Loucy (cell line): ENCODE data around the gene NUP214.

ENCODE experiments used
- EZH2phosphoT487 ChIP-seq: fragments of 200-600 bp; IDR thresholded peaks from 2 replicates; pipeline ENCODE4 v1.6.1; 2018; ENCODE audit warnings: antibody characterized with exemption, mild to moderate bottlenecking, moderate library complexity, borderline replicate concordance
- TF ChIP-seq, protein P1 (sequence below): fragments of 200-600 bp; sonication (generic); conservative IDR thresholded peaks from 2 replicates; pipeline ENCODE4 v1.5.1; 2014; ENCODE audit warnings: mild to moderate bottlenecking, antibody characterized with exemption, low read length

DNA sequence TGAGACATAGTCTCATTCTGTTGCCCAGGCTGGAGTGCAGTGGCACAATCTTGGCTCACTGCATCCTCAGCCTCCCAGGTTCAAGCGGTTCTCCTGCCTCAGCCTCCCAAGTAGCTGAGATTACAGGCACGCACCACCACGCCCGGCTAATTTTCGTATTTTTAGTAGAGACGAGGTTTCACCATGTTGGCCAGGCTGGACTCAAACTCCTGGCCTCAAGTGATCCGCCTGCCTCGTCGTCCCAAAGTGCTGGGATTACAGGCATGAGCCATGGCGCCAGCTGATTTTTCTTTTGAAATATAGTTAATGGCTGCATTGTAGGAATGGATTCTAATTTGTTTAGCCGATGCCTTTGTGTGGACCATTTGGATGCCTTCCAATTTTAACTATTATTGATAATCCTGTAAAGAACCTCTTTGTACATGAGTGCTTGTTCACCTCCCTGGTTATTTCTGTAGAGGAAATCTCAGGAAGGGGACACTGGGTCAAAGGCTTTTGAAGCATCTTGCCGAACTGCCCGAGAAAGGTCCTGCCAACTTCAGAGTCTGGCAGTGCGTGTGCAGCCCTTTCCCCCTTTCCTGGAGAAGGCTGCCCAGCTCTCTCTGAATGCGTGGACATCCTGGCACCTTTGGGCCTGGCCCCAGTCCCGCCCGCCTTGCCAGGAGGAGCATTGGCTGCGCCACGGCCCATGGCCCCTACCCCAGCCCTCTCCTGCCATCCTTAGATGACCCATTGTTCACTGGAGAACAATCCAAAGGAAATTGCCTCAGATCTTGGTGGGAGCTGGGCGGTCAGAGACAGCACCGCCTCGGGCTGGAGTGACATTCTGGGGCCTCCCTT, 8.9 kb upstream of the NUP214 start:
- TF ChIP-seq, protein P1, sequence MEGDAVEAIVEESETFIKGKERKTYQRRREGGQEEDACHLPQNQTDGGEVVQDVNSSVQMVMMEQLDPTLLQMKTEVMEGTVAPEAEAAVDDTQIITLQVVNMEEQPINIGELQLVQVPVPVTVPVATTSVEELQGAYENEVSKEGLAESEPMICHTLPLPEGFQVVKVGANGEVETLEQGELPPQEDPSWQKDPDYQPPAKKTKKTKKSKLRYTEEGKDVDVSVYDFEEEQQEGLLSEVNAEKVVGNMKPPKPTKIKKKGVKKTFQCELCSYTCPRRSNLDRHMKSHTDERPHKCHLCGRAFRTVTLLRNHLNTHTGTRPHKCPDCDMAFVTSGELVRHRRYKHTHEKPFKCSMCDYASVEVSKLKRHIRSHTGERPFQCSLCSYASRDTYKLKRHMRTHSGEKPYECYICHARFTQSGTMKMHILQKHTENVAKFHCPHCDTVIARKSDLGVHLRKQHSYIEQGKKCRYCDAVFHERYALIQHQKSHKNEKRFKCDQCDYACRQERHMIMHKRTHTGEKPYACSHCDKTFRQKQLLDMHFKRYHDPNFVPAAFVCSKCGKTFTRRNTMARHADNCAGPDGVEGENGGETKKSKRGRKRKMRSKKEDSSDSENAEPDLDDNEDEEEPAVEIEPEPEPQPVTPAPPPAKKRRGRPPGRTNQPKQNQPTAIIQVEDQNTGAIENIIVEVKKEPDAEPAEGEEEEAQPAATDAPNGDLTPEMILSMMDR: no peak
- TF ChIP-seq EZH2phosphoT487: no peak
